Hepatocyte (in vitro differentiated cells): ENCODE measurements around the gene EEF1AKMT1. TPM values are rescaled to one million over a fixed set of nuclear protein-coding genes. Genes with fewer than 3 reads are reported as not detected.
A peak's percentile ranks its signal among the peaks of the same experiment; 100 is the strongest.
"Not testable (repeated sequence)": the region's sequence is repeated elsewhere in the genome, so short reads cannot be mapped to it uniquely, and the experiment has no call there.

Experiments
- DNase-seq: peaks from one replicate; pipeline ENCODE4 v3.0.0-alpha.2; 2016; ENCODE audit warnings: low spot score
- H2AFZ ChIP-seq: fragments of 200-600 bp; sonication (generic); 2 replicates; pipeline ENCODE4 v1.6.0; 2016; ENCODE audit warnings: antibody characterized with exemption, mild to moderate bottlenecking
- H3K27ac ChIP-seq: fragments of 200-600 bp; sonication (generic); 2 replicates; pipeline ENCODE4 v1.5.1; 2016; ENCODE audit warnings: mild to moderate bottlenecking
- H3K27me3 ChIP-seq: fragments of 200-600 bp; sonication (generic); 2 replicates; pipeline ENCODE4 v1.6.1; 2016
- H3K36me3 ChIP-seq: fragments of 200-600 bp; sonication (generic); replicated peaks from 2 replicates; pipeline ENCODE4 v1.5.1; 2016; ENCODE audit warnings: low read depth; ENCODE audit not compliant: insufficient read depth
- H3K4me1 ChIP-seq: fragments of 200-600 bp; sonication (generic); 2 replicates; pipeline ENCODE4 v1.5.1; 2016; ENCODE audit warnings: mild to moderate bottlenecking, moderate library complexity; ENCODE audit not compliant: insufficient read depth
- H3K4me2 ChIP-seq: fragments of 200-600 bp; sonication (generic); 2 replicates; pipeline ENCODE4 v1.6.0; 2016
- H3K4me3 ChIP-seq: fragments of 200-600 bp; sonication (generic); 2 replicates; pipeline ENCODE4 v1.5.1; 2016; ENCODE audit warnings: mild to moderate bottlenecking
- H3K79me2 ChIP-seq: fragments of 200-600 bp; sonication (generic); 2 replicates; pipeline ENCODE4 v1.6.0; 2017; ENCODE audit warnings: mild to moderate bottlenecking
- H3K9me2 ChIP-seq: fragments of 200-600 bp; sonication (generic); replicated peaks from 2 replicates; pipeline ENCODE4 v1.6.0; 2017; ENCODE audit warnings: mild to moderate bottlenecking; ENCODE audit not compliant: insufficient read depth
- H3K9me3 ChIP-seq: fragments of 200-600 bp; sonication (generic); 2 replicates; pipeline ENCODE4 v1.5.1; 2016; ENCODE audit warnings: low read depth, mild to moderate bottlenecking
- H4K20me1 ChIP-seq: fragments of 200-600 bp; sonication (generic); 2 replicates; pipeline ENCODE4 v1.6.0; 2016; ENCODE audit warnings: mild to moderate bottlenecking; ENCODE audit not compliant: insufficient read depth, poor library complexity, severe bottlenecking
- CTCF ChIP-seq: fragments of 200-600 bp; sonication (generic); IDR thresholded peaks from 2 replicates; pipeline ENCODE4 v1.5.1; 2016; ENCODE audit warnings: antibody characterized with exemption, mild to moderate bottlenecking; ENCODE audit not compliant: poor library complexity
- EZH2 ChIP-seq: fragments of 200-600 bp; sonication (generic); IDR thresholded peaks from 2 replicates; pipeline ENCODE4 v1.6.1; 2016; ENCODE audit warnings: antibody characterized with exemption, mild to moderate bottlenecking, borderline replicate concordance
- EZH2phosphoT487 ChIP-seq: fragments of 200-600 bp; sonication (generic); IDR thresholded peaks from one replicate; pipeline ENCODE4 v1.6.1; 2018; ENCODE audit warnings: antibody characterized with exemption, mild to moderate bottlenecking, low read depth, moderate library complexity; ENCODE audit not compliant: unreplicated experiment, severe bottlenecking
- WGBS: methylation state at CpG from one replicate; pipeline ENCODE4 v1.1.6; 2016; ENCODE audit warnings: low lambda C conversion rate; ENCODE audit errors: missing lambda C conversion rate; 5-methylcytosine and 5-hydroxymethylcytosine counted together
- polyA plus RNA-seq: library from polyadenylated mRNA; unstranded; fragments of >200 nt; fragmentation: Nextera tagmentation; extraction: Ambion mirVana; gene quantifications from 2 replicates; pipeline ENCODE4 v1.2.1, GENCODE V29; 2016
- total RNA-seq: library from RNA; depleted of rRNA; stranded (reverse); fragments of >200 nt; gene quantifications from 2 replicates; pipeline ENCODE4 v1.2.3, GENCODE V29; 2014

The EEF1AKMT1 gene
- total and polyA plus RNA-seq, 2 experiments from 2014 or later = 9.2 to 13.6 TPM

DNA sequence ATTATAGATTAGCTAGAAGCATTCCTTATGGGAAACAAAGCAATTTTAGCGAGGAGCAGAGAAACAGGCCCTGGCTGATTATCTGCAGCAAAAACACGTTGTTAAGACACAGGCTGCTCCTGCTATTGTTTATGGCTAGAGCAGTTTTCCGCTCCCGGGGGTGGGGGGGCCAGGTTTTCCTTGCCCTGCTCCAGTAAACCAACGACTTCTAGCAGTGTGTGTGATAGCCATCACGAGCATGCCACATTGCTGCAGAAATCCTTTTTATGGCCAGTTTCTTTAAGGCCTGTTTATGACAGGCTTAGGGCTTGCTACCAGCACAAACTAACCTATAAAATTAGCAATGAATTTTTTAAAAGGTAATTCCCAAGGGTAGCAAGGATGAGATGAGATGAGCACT is 88.7 kb downstream of the EEF1AKMT1 start:
- Histone ChIP-seq H3K9me3 (no peaks in the 10 kb centered on the region), H3K9me2 (no peaks in the 10 kb centered on the region), H3K4me2 (no peak overlapping the region), H3K4me3 (no peak overlapping the region), H3K79me2 (no peaks in the 10 kb centered on the region), H3K27me3 (no peaks in the 10 kb centered on the region), H2AFZ (no peak overlapping the region), H4K20me1 (no peaks in the 10 kb centered on the region), H3K36me3 (no peaks in the 10 kb centered on the region), H3K4me1 (peaks cover 5% of the 10 kb centered on the region), H3K27ac (no peak overlapping the region)
- WGBS = 32% methylated on average over 6 of the region's 6 CpGs
- no peak for DNase-seq
- TF ChIP-seq EZH2 = no peak
- TF ChIP-seq EZH2phosphoT487 = no peak
- TF ChIP-seq CTCF = no peak

- H3K4me1 ChIP-seq = peaks cover 5% of the 10 kb centered on the region
- TF ChIP-seq EZH2 (no peak), EZH2phosphoT487 (no peak), CTCF (no peak)
- DNase-seq = peak; percentile 26
- H2AFZ ChIP-seq = no peak overlapping the region
- H3K79me2 ChIP-seq = no peaks in the 10 kb centered on the region
- H3K4me3 ChIP-seq = no peak overlapping the region
- H3K9me3 ChIP-seq = no peaks in the 10 kb centered on the region
- no peak overlapping the region for H3K27ac ChIP-seq
- H3K9me2 ChIP-seq = no peaks in the 10 kb centered on the region
- H3K27me3 ChIP-seq = no peaks in the 10 kb centered on the region
- H3K4me2 ChIP-seq = no peak overlapping the region
- H4K20me1 ChIP-seq = no peaks in the 10 kb centered on the region
- WGBS = 76% methylated on average over 18 of the region's 18 CpGs
- H3K36me3 ChIP-seq = no peaks in the 10 kb centered on the region
Observed at GRCh38 chr13:20684546-20684945, 89.2 kb downstream of the EEF1AKMT1 start.

- Histone ChIP-seq H3K36me3 (no peaks in the 10 kb centered on the region), H3K4me2 (no peak overlapping the region), H3K27me3 (no peaks in the 10 kb centered on the region), H3K4me3 (no peak overlapping the region), H3K4me1 (peaks cover 5% of the 10 kb centered on the region), H3K27ac (no peak overlapping the region), H3K9me2 (no peaks in the 10 kb centered on the region), H2AFZ (no peak overlapping the region), H4K20me1 (no peaks in the 10 kb centered on the region), H3K79me2 (no peaks in the 10 kb centered on the region), H3K9me3 (no peaks in the 10 kb centered on the region)
- no peak for DNase-seq
- 88% methylated on average over 4 of the region's 4 CpGs for WGBS
- TF ChIP-seq EZH2 = no peak
- TF ChIP-seq EZH2phosphoT487 = no peak
- no peak for TF ChIP-seq CTCF
Observed at GRCh38 chr13:20684041-20684440, 89.7 kb downstream of the EEF1AKMT1 start.

- no peak overlapping the region for H3K4me3 ChIP-seq
- H4K20me1 ChIP-seq = no peaks in the 10 kb centered on the region
- no peak for DNase-seq
- no peaks in the 10 kb centered on the region for H3K36me3 ChIP-seq
- 100% methylated on average over 1 of the region's 1 CpG for WGBS
- no peak overlapping the region for H2AFZ ChIP-seq
- H3K27ac ChIP-seq = no peak overlapping the region
- no peaks in the 10 kb centered on the region for H3K27me3 ChIP-seq
- no peaks in the 10 kb centered on the region for H3K9me3 ChIP-seq
- H3K4me2 ChIP-seq = no peak overlapping the region
- no peaks in the 10 kb centered on the region for H3K9me2 ChIP-seq
- H3K79me2 ChIP-seq = no peaks in the 10 kb centered on the region
- H3K4me1 ChIP-seq = peaks cover 14% of the 10 kb centered on the region
- TF ChIP-seq EZH2phosphoT487 (no peak), CTCF (no peak), EZH2 (no peak)
Observed at GRCh38 chr13:20682061-20682460, 91.7 kb downstream of the EEF1AKMT1 start.

DNA sequence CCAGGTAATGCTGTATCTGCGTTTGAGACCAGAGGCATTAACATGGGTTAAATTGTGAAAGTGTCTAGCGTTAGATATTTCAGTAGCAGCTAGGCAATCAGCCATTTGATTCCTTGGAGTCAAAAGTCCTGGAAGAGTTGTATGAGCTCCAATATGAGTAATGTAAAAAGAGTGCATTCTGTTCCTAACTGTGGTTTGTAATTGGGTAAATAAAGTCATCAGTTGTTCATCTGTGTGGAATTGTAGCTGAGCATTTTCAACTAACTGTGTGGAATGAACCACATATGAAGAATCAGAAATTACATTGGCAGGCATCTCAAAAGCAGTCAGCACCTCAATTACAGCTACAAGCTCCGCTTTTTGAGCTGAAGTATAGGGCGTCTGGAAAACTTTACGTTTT is 92.3 kb downstream of the EEF1AKMT1 start:
- not testable (repeated sequence) for H2AFZ ChIP-seq, H3K4me3 ChIP-seq, H3K9me2 ChIP-seq, DNase-seq, H3K27me3 ChIP-seq, H3K9me3 ChIP-seq, H3K4me2 ChIP-seq, H3K27ac ChIP-seq, H4K20me1 ChIP-seq, H3K36me3 ChIP-seq, H3K79me2 ChIP-seq
- WGBS = 66% methylated on average over 5 of the region's 5 CpGs
- H3K4me1 ChIP-seq = peaks cover 14% of the 10 kb centered on the region
